Omental fat pad (tissue), 4 donors: ENCODE results near the gene ATP5F1D. TPM values are rescaled to one million over a fixed set of nuclear protein-coding genes. Genes with fewer than 3 reads are reported as not detected.

Experiments used
- ATAC-seq: fragments of 150-250 bp; one replicate; pipeline ENCODE4 v1.9.1; 2016; ENCODE audit warnings: mild to moderate bottlenecking, moderate library complexity; ENCODE audit not compliant: low FRiP score
- DNase-seq: peaks from one replicate; pipeline ENCODE4 v3.0.0-alpha.2; 2019; ENCODE audit warnings: low spot score
- total RNA-seq, 4 donors: library from RNA; depleted of rRNA; stranded (reverse); fragments of >200 nt; gene quantifications; one replicate each; pipeline ENCODE4 v1.1.0, GENCODE V29; 2016
- TF ChIP-seq, protein P1 (sequence below), 3 donors: fragments of 450-650 bp; IDR thresholded peaks; one replicate each; pipeline ENCODE4 v1.5.1; 2016 to 2017; ENCODE audit warnings: antibody characterized with exemption in 3 of 3, mild to moderate bottlenecking in 3 of 3, moderate library complexity in 2 of 3

ATP5F1D gene
- total RNA-seq, 4 donors from 2014 or later = 46.4 to 76.0 (median 60.2) TPM

- TF ChIP-seq, protein P1, sequence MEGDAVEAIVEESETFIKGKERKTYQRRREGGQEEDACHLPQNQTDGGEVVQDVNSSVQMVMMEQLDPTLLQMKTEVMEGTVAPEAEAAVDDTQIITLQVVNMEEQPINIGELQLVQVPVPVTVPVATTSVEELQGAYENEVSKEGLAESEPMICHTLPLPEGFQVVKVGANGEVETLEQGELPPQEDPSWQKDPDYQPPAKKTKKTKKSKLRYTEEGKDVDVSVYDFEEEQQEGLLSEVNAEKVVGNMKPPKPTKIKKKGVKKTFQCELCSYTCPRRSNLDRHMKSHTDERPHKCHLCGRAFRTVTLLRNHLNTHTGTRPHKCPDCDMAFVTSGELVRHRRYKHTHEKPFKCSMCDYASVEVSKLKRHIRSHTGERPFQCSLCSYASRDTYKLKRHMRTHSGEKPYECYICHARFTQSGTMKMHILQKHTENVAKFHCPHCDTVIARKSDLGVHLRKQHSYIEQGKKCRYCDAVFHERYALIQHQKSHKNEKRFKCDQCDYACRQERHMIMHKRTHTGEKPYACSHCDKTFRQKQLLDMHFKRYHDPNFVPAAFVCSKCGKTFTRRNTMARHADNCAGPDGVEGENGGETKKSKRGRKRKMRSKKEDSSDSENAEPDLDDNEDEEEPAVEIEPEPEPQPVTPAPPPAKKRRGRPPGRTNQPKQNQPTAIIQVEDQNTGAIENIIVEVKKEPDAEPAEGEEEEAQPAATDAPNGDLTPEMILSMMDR (IDR thresholded peaks at IDR 0.05) = no peak
- DNase-seq (no peak), ATAC-seq (no peak)
Measured at GRCh38 chr19:1230783-1231489, 10.6 kb upstream of the ATP5F1D start.

DNA sequence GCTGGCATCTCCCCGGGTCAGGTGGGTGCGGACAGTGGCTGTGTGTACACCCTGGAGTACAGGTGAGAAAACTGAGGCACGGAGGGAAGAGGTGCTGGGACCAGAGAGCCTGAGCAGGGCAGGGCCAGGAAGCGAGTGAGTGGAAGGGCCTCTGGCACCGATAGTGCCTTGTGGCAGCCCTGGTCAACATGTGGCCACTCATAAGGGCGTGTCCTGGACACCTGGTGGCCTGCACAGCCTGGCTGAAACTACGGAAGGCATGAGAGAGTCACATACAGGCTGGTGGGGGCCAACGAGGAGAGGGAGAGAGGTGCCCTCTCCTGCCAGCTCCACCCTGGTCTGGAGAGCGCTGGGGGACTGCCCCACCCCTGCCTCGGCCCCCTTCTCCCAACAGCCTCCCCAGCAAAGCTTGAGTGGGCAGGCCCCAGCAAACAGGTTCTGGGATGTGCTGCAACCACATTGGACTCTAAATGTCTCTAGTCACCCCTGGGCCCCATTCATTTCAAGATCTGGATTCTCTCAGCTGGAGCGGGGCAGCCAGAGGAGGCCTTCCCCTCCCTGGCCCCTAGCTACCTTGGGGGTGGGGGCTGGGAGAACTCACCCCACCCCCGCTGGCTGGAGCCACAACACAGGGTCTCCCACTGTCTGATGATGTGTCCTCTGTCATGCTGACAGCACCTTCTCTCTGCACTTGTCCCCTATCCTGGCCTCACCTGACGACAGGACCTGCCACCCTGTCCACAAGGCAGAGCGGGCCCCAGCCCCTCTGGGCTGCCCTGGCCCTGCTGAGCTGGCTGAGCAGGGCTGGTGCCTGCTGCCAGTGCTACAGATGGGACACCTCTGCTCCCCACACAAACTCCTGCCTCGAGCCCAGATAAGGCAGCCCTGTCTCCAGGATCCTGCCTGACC, 9.6 kb upstream of the ATP5F1D start:
- ATAC-seq = no peak

GRCh38 chr19:1232652-1233072, 8.9 kb upstream of the ATP5F1D start:
- ATAC-seq = no peak
- no peak for DNase-seq
- TF ChIP-seq, protein P1 (IDR thresholded peaks at IDR 0.05) = no peak

More for the DNA sequence above, 9.6 kb upstream of the ATP5F1D start:
- no peak for DNase-seq
- TF ChIP-seq, protein P1 (IDR thresholded peaks at IDR 0.05) = no peak

- TF ChIP-seq, protein P1 (IDR thresholded peaks at IDR 0.05) = no peak
- ATAC-seq (no peak), DNase-seq (no peak)
Measured at GRCh38 chr19:1233115-1233667, 8.4 kb upstream of the ATP5F1D start.

- TF ChIP-seq, protein P1 (IDR thresholded peaks at IDR 0.05) = no peak
- ATAC-seq (no peak), DNase-seq (no peak)
Measured at GRCh38 chr19:1234051-1234954, 7.2 kb upstream of the ATP5F1D start.

DNA sequence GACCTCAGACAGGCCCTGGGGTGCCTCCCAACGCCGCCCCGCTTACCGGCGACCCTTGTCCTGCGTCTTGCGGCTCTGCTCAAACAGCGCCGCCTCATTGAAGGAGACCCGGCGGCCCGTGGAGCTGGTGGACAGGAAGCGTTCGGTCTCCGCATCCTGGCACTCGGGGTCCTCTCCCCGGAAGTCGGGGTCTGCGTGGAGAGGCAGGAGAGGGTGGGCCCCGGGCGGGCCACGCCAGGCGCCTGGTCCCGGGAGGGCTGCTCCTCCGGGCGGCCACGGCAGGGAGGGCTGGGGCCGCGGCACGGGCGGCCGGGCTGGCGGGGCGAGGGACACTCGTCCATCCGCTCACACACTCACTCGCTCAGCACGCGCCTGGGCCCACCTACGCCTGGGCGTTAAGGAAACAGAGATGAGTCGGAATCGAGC, 6.6 kb upstream of the ATP5F1D start:
- no peak for DNase-seq
- TF ChIP-seq, protein P1 (IDR thresholded peaks at IDR 0.05) = no peak

More for the DNA sequence above, 6.6 kb upstream of the ATP5F1D start:
- ATAC-seq = no peak
